MM.1S (cell line): Measurements from ENCODE around the gene EEPD1.

Experiments
- DNase-seq: peaks from one replicate; pipeline ENCODE4 v3.0.0-alpha.2; 2015
- H2AFZ ChIP-seq: fragments of 300-600 bp; sonication (generic); 2 replicates; pipeline ENCODE4 v1.6.0; 2016; ENCODE audit warnings: antibody characterized with exemption, low read length
- H3F3A ChIP-seq: fragments of 300-600 bp; sonication (generic); 2 replicates; pipeline ENCODE4 v1.6.1; 2016; ENCODE audit warnings: mild to moderate bottlenecking, antibody characterized with exemption, low read length, moderate library complexity, mixed read lengths; ENCODE audit not compliant: insufficient read depth
- H3K27ac ChIP-seq: fragments of 300-600 bp; sonication (generic); 2 replicates; pipeline ENCODE4 v1.5.1; 2016; ENCODE audit warnings: mild to moderate bottlenecking, low read length
- H3K27me3 ChIP-seq: fragments of 300-600 bp; sonication (generic); replicated peaks from 2 replicates; pipeline ENCODE4 v1.6.0; 2016; ENCODE audit warnings: low read length; ENCODE audit not compliant: insufficient read depth
- H3K36me3 ChIP-seq: fragments of 300-600 bp; sonication (generic); replicated peaks from 2 replicates; pipeline ENCODE4 v1.6.1; 2016; ENCODE audit warnings: mild to moderate bottlenecking, low read length, mixed read lengths; ENCODE audit not compliant: insufficient read depth
- H3K4me1 ChIP-seq: fragments of 300-600 bp; sonication (generic); 2 replicates; pipeline ENCODE4 v1.6.1; 2016; ENCODE audit warnings: low read length, mixed read lengths
- H3K4me2 ChIP-seq: fragments of 300-600 bp; sonication (generic); 2 replicates; pipeline ENCODE4 v1.6.0; 2016; ENCODE audit warnings: low read depth, low read length
- H3K4me3 ChIP-seq: fragments of 300-600 bp; sonication (generic); 2 replicates; pipeline ENCODE4 v1.5.1; 2016; ENCODE audit warnings: low read length, mixed read lengths
- H3K79me2 ChIP-seq: fragments of 300-600 bp; sonication (generic); 2 replicates; pipeline ENCODE4 v1.6.1; 2016; ENCODE audit warnings: mixed run types, low read length, mixed read lengths
- H3K9ac ChIP-seq: fragments of 300-600 bp; sonication (generic); 2 replicates; pipeline ENCODE4 v1.6.1; 2016; ENCODE audit warnings: low read length, mixed read lengths
- H3K9me2 ChIP-seq: fragments of 300-600 bp; sonication (generic); replicated peaks from 2 replicates; pipeline ENCODE4 v1.6.1; 2016; ENCODE audit warnings: mild to moderate bottlenecking, low read length, mixed read lengths; ENCODE audit not compliant: insufficient read depth
- H3K9me3 ChIP-seq: fragments of 300-600 bp; sonication (generic); replicated peaks from 2 replicates; pipeline ENCODE4 v1.6.1; 2016; ENCODE audit warnings: mild to moderate bottlenecking, low read length, mixed read lengths; ENCODE audit not compliant: insufficient read depth
- H4K20me1 ChIP-seq: fragments of 300-600 bp; sonication (generic); 2 replicates; pipeline ENCODE4 v1.6.1; 2016; ENCODE audit warnings: mild to moderate bottlenecking, low read length, moderate library complexity, mixed read lengths; ENCODE audit not compliant: insufficient read depth
- CTCF ChIP-seq: fragments of 300-600 bp; sonication (generic); IDR thresholded peaks from 2 replicates; pipeline ENCODE4 v1.5.1; 2016; ENCODE audit warnings: antibody characterized with exemption, low read length, mixed read lengths
- EZH2 ChIP-seq: fragments of 300-600 bp; sonication (generic); optimal IDR thresholded peaks from 2 replicates; pipeline ENCODE3; 2017; ENCODE audit warnings: low read depth, mild to moderate bottlenecking, antibody characterized with exemption, low read length, mixed read lengths
- EZH2phosphoT487 ChIP-seq: fragments of 300-600 bp; sonication (generic); IDR thresholded peaks from 2 replicates; pipeline ENCODE4 v1.6.1; 2018; ENCODE audit warnings: antibody characterized with exemption, low read length

Gene EEPD1

GRCh38 chr7:36205803-36206202 lies 52.7 kb downstream of the EEPD1 start:
- H3K9ac ChIP-seq: no peak overlapping the region
- no peaks in the 10 kb centered on the region for H3K27me3 ChIP-seq
- no peaks in the 10 kb centered on the region for H3K79me2 ChIP-seq
- H3K9me2 ChIP-seq: no peaks in the 10 kb centered on the region
- no peaks in the 10 kb centered on the region for H3K9me3 ChIP-seq
- H3K36me3 ChIP-seq: no peaks in the 10 kb centered on the region
- no peak overlapping the region for H3K27ac ChIP-seq
- DNase-seq: no peak
- no peaks in the 10 kb centered on the region for H3K4me1 ChIP-seq
- H3F3A ChIP-seq: no peaks in the 10 kb centered on the region
- no peaks in the 10 kb centered on the region for H4K20me1 ChIP-seq
- TF ChIP-seq CTCF: no peak
- TF ChIP-seq EZH2phosphoT487: no peak
- no peak for TF ChIP-seq EZH2
- no peak overlapping the region for H3K4me2 ChIP-seq
- H2AFZ ChIP-seq: no peak overlapping the region
- H3K4me3 ChIP-seq: no peak overlapping the region

GRCh38 chr7:36207451-36208291 lies 54.6 kb downstream of the EEPD1 start:
- Histone ChIP-seq H3F3A (no peaks in the 10 kb centered on the region), H3K27me3 (no peaks in the 10 kb centered on the region), H2AFZ (no peak overlapping the region), H4K20me1 (no peaks in the 10 kb centered on the region), H3K79me2 (no peaks in the 10 kb centered on the region), H3K36me3 (no peaks in the 10 kb centered on the region), H3K27ac (no peak overlapping the region), H3K4me3 (no peak overlapping the region), H3K4me2 (no peak overlapping the region), H3K9me2 (no peaks in the 10 kb centered on the region), H3K9me3 (no peaks in the 10 kb centered on the region), H3K9ac (no peak overlapping the region), H3K4me1 (no peaks in the 10 kb centered on the region)
- no peak for TF ChIP-seq CTCF
- TF ChIP-seq EZH2: no peak
- TF ChIP-seq EZH2phosphoT487: no peak
- DNase-seq: no peak

- no peak for TF ChIP-seq CTCF
- no peak for TF ChIP-seq EZH2
- TF ChIP-seq EZH2phosphoT487: no peak
- H3K4me1 ChIP-seq: no peaks in the 10 kb centered on the region
- DNase-seq: no peak
Measured at GRCh38 chr7:36208426-36208825, 55.4 kb downstream of the EEPD1 start.

More at GRCh38 chr7:36208426-36208825, 55.4 kb downstream of the EEPD1 start:
- Histone ChIP-seq H3K27me3 (no peaks in the 10 kb centered on the region), H3K79me2 (no peaks in the 10 kb centered on the region), H3K4me2 (no peak overlapping the region), H3K9ac (no peak overlapping the region), H3F3A (no peaks in the 10 kb centered on the region), H4K20me1 (no peaks in the 10 kb centered on the region), H2AFZ (no peak overlapping the region), H3K9me3 (no peaks in the 10 kb centered on the region), H3K36me3 (no peaks in the 10 kb centered on the region), H3K9me2 (no peaks in the 10 kb centered on the region), H3K27ac (no peak overlapping the region), H3K4me3 (no peak overlapping the region)
